Loucy (cell line): ENCODE measurements around the gene PPID.
"Not testable (repeated sequence)": the region's sequence is repeated elsewhere in the genome, so short reads cannot be mapped to it uniquely, and the experiment has no call there.

Source experiments
- H2AFZ ChIP-seq: fragments of 200-600 bp; sonication (generic); 2 replicates; pipeline ENCODE4 v1.6.0; 2016; ENCODE audit warnings: antibody characterized with exemption, mild to moderate bottlenecking, low read length, moderate library complexity
- H3F3A ChIP-seq: fragments of 200-600 bp; 2 replicates; pipeline ENCODE4 v1.6.0; 2016; ENCODE audit warnings: antibody characterized with exemption, low read depth, mild to moderate bottlenecking
- H3K27me3 ChIP-seq: fragments of 200-600 bp; sonication (generic); 2 replicates; pipeline ENCODE4 v1.6.1; 2014; ENCODE audit warnings: low read length, mild to moderate bottlenecking; ENCODE audit not compliant: insufficient read depth, poor library complexity, severe bottlenecking
- H3K36me3 ChIP-seq: fragments of 200-600 bp; sonication (generic); 2 replicates; pipeline ENCODE4 v1.6.1; 2016; ENCODE audit warnings: low read length; ENCODE audit not compliant: insufficient read depth
- H3K4me1 ChIP-seq: fragments of 200-600 bp; sonication (generic); 2 replicates; pipeline ENCODE4 v1.5.1; 2014; ENCODE audit warnings: low read length, mild to moderate bottlenecking; ENCODE audit not compliant: insufficient read depth, poor library complexity, severe bottlenecking
- H3K4me2 ChIP-seq: fragments of 200-600 bp; sonication (generic); 2 replicates; pipeline ENCODE4 v1.6.0; 2014; ENCODE audit warnings: antibody characterized with exemption, low read length, low read depth, mild to moderate bottlenecking; ENCODE audit not compliant: poor library complexity, severe bottlenecking
- H3K4me3 ChIP-seq: fragments of 200-600 bp; sonication (generic); 2 replicates; pipeline ENCODE4 v1.5.1; 2014; ENCODE audit warnings: low read length, mild to moderate bottlenecking, mixed read lengths; ENCODE audit not compliant: poor library complexity, severe bottlenecking
- H3K79me2 ChIP-seq: fragments of 200-600 bp; sonication (generic); 2 replicates; pipeline ENCODE4 v1.6.1; 2014; ENCODE audit warnings: low read length; ENCODE audit not compliant: insufficient read depth
- H3K9ac ChIP-seq: fragments of 200-600 bp; sonication (generic); 2 replicates; pipeline ENCODE4 v1.6.0; 2014; ENCODE audit warnings: mild to moderate bottlenecking, low read depth, low read length, moderate library complexity; ENCODE audit not compliant: poor library complexity, severe bottlenecking
- H3K9me2 ChIP-seq: fragments of 200-600 bp; sonication (generic); replicated peaks from 2 replicates; pipeline ENCODE4 v1.6.1; 2016; ENCODE audit warnings: low read depth, low read length, mixed read lengths
- H3K9me3 ChIP-seq: fragments of 200-600 bp; sonication (generic); 2 replicates; pipeline ENCODE4 v1.6.1; 2014; ENCODE audit warnings: mild to moderate bottlenecking, antibody characterized with exemption, low read length, low read depth; ENCODE audit not compliant: insufficient read depth
- H4K20me1 ChIP-seq: fragments of 200-600 bp; sonication (generic); 2 replicates; pipeline ENCODE4 v1.6.0; 2014; ENCODE audit warnings: antibody characterized with exemption, low read length, mild to moderate bottlenecking; ENCODE audit not compliant: insufficient read depth, poor library complexity, severe bottlenecking
- EZH2phosphoT487 ChIP-seq: fragments of 200-600 bp; IDR thresholded peaks from 2 replicates; pipeline ENCODE4 v1.6.1; 2018; ENCODE audit warnings: antibody characterized with exemption, mild to moderate bottlenecking, moderate library complexity, borderline replicate concordance
- TF ChIP-seq, protein P1 (sequence below): fragments of 200-600 bp; sonication (generic); conservative IDR thresholded peaks from 2 replicates; pipeline ENCODE4 v1.5.1; 2014; ENCODE audit warnings: mild to moderate bottlenecking, antibody characterized with exemption, low read length

PPID gene

DNA sequence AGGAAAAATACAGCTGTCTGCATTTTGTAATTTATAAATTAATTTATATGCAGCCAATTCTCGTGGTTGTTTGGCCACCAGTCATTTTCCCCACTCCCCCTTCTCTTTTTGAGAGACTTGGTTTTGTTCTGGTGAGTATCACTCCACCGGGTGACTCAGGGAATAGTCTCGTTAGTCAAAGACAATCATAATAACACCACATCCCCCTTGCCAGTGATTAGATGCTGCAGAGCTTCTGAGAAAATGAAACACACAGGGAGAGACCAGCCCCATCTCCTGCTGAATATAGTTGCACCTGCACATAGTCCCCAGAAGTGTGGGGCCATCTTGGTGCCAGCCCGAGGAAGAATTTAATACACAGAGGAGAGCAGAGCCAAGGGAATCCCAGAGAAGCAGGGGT, 37.7 kb upstream of the PPID start:
- Histone ChIP-seq H3K9me3 (no peaks in the 10 kb centered on the region), H4K20me1 (no peaks in the 10 kb centered on the region), H3K4me1 (no peaks in the 10 kb centered on the region), H3F3A (no peaks in the 10 kb centered on the region; the same call in 1 of the 2 replicates), H3K9ac (no peak overlapping the region), H3K79me2 (no peaks in the 10 kb centered on the region), H3K4me3 (no peak overlapping the region), H3K9me2 (no peaks in the 10 kb centered on the region), H3K4me2 (no peak overlapping the region), H3K36me3 (no peaks in the 10 kb centered on the region), H2AFZ (no peak overlapping the region), H3K27me3 (no peaks in the 10 kb centered on the region)
- TF ChIP-seq EZH2phosphoT487: no peak
- TF ChIP-seq, protein P1, sequence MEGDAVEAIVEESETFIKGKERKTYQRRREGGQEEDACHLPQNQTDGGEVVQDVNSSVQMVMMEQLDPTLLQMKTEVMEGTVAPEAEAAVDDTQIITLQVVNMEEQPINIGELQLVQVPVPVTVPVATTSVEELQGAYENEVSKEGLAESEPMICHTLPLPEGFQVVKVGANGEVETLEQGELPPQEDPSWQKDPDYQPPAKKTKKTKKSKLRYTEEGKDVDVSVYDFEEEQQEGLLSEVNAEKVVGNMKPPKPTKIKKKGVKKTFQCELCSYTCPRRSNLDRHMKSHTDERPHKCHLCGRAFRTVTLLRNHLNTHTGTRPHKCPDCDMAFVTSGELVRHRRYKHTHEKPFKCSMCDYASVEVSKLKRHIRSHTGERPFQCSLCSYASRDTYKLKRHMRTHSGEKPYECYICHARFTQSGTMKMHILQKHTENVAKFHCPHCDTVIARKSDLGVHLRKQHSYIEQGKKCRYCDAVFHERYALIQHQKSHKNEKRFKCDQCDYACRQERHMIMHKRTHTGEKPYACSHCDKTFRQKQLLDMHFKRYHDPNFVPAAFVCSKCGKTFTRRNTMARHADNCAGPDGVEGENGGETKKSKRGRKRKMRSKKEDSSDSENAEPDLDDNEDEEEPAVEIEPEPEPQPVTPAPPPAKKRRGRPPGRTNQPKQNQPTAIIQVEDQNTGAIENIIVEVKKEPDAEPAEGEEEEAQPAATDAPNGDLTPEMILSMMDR: no peak

DNA sequence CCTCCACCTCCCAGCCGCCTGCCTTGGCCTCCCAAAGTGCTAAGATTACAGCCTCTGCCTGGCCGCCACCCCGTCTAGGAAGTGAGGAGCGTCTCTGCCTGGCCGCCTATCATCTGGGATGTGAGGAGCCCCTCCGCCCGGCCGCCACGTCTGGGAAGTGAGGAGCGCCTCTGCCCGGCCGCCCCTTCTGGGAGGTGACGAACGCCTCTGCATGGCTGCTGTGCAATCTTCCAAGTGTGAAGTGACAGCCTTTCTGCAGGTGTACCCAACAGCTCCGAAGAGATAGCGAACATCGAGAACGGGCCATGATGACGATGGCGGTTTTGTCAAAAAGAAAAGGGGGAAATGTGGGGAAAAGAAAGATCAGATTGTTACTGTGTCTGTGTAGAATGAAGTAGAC, 36.3 kb upstream of the PPID start:
- H3K9me3 ChIP-seq, H3F3A ChIP-seq, H3K4me3 ChIP-seq, H3K79me2 ChIP-seq, H3K4me2 ChIP-seq, H3K36me3 ChIP-seq, H3K9me2 ChIP-seq, H2AFZ ChIP-seq, H3K9ac ChIP-seq, H4K20me1 ChIP-seq, H3K4me1 ChIP-seq, H3K27me3 ChIP-seq: not testable (repeated sequence)

DNA sequence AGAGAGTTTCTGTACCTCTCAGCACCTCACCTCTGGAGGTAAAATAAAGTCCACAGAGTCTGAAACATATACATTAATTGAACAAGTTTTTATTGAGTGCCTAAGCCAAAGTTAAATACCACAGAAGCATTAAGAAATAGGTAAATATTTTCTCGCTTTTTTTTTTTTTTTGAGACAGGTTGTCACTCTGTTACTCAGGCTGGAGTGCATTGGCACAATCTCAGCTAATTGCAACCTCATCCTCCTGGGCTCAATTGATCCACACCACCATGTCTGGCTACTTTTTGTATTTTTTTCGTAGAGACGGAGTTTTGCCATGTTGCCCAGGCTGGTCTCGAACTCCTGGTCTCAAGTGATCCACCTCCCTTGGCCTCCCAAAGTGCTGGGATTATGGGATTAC, 35.5 kb upstream of the PPID start:
- TF ChIP-seq EZH2phosphoT487: no peak
- Histone ChIP-seq H3K9me2 (no peaks in the 10 kb centered on the region), H3K4me3 (no peak overlapping the region), H3K27me3 (no peaks in the 10 kb centered on the region), H3K36me3 (no peaks in the 10 kb centered on the region), H3K4me2 (no peak overlapping the region), H3K79me2 (no peaks in the 10 kb centered on the region), H3K9me3 (no peaks in the 10 kb centered on the region), H4K20me1 (no peaks in the 10 kb centered on the region), H2AFZ (no peak overlapping the region), H3K4me1 (no peaks in the 10 kb centered on the region), H3F3A (no peaks in the 10 kb centered on the region), H3K9ac (no peak overlapping the region)

DNA sequence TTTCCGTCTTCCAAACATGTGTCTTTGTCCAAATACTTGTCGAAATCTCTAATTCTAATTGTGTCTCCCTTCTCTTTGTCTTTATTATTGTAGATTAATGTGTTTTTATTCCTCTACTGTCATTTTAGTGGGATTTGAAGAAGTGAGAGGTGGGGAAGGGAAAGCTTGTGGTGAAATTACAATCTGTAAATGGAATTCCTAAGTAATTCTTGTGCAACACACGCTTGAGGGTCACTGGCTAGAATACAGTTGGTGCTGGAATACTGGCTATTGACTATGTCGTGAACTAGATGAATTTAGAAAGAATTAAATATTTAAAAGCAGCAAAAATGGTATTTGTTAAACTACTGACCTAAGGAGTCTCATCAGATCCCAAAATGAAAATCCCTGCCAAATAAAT, 34.9 kb upstream of the PPID start:
- H4K20me1 ChIP-seq: no peaks in the 10 kb centered on the region
- no peaks in the 10 kb centered on the region for H3K36me3 ChIP-seq
- H3K4me2 ChIP-seq: no peak overlapping the region
- H3F3A ChIP-seq: no peaks in the 10 kb centered on the region
- H3K9me3 ChIP-seq: no peaks in the 10 kb centered on the region
- H3K4me3 ChIP-seq: no peak overlapping the region
- H3K4me1 ChIP-seq: no peaks in the 10 kb centered on the region
- no peaks in the 10 kb centered on the region for H3K27me3 ChIP-seq
- H3K9me2 ChIP-seq: no peaks in the 10 kb centered on the region
- TF ChIP-seq, protein P1: no peak
- no peak for TF ChIP-seq EZH2phosphoT487
- no peak overlapping the region for H3K9ac ChIP-seq
- no peak overlapping the region for H2AFZ ChIP-seq
- no peaks in the 10 kb centered on the region for H3K79me2 ChIP-seq
